ENCODE data around the gene SLC25A14.

The SLC25A14 gene

DNA sequence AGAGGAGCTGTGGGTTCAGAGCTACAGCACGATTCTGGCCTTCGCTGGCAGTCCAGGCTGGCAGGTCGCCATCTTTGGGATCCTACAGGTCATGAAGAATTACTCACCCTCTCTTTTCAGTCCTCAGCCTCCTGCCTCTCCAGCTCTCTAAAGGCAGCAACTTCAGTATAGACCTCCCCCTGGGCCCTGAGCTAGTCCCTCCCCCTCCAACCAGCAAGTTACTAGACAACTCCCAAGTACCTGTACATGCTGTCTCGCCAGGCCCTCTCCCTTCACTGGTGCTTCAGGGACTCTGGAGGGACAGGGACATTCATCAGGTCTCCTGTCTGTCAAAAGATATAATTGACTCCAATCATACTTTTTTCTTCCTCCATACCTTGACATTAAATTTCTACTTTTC lies 45.8 kb downstream of the SLC25A14 start, which contains the start of gene GPR119:
Gene GPR119 (minus strand): TSS at position 155 of the 400 bp plus-strand sequence. CDS start 227 bp downstream, outside the sequence.
- DNase-seq: no peak

- no peak for DNase-seq
These were observed 46.7 kb downstream of the SLC25A14 start for GRCh38 chrX:130386408-130386808.

- peak in 1 of 2 experiments; percentile 5 for DNase-seq
These were observed 53.8 kb downstream of the SLC25A14 start for GRCh38 chrX:130393451-130394074.

DNA sequence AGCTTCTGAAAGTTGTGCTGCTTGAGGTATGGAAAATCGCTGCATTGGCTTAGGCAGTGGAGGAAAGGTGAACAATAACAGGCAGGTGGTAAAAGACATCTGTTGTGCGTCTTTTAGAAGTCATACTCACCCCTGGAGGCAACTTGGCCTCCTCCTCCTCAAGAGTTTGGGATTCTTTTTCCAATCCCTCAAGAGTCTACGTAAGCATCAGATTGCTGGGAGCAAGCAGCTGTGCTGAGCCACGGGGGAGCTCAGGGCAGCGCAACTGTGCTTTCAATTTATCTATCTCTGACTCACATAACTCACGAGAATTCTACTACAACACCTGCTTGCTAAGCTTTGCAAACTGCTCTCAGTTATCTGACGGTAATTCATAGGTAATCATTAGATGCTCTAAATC lies 55.6 kb downstream of the SLC25A14 start:
- no peak for DNase-seq

- DNase-seq: peak; percentile 0 to 39
These were observed 61.9 kb downstream of the SLC25A14 start, which contains the start of gene RBMX2 for GRCh38 chrX:130401415-130402207. RBMX2 (plus strand) TSS chrX:130401987; CDS start chrX:130402033, 46 bp downstream.

DNA sequence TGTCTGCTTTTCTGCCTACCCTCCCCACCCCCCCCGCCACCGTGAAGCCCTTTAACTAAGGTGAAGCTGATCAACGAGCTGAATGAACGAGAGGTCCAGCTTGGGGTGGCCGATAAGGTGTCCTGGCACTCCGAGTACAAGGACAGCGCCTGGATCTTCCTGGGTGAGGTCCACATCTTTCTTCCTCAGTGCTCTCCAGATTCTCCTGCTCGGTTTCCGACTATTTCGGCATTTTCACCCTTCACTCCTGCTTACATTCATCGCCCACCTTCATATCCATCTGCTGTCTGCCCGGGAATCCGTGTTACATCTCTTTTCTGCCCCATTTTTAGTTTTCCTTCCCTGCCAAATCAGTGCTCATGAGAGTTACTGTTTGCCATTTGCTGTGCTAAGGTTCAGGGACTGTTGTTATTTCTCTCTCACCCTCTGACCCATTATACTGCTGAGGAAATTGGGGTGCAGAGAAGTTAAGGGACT lies 62.5 kb downstream of the SLC25A14 start:
- DNase-seq: no peak

- DNase-seq: no peak
These were observed 73.7 kb downstream of the SLC25A14 start for GRCh38 chrX:130413415-130413814.

- no peak for DNase-seq
These were observed 75.1 kb downstream of the SLC25A14 start for GRCh38 chrX:130414800-130415199.

- no peak for DNase-seq
These were observed 75.5 kb downstream of the SLC25A14 start for GRCh38 chrX:130415201-130415600.

DNA sequence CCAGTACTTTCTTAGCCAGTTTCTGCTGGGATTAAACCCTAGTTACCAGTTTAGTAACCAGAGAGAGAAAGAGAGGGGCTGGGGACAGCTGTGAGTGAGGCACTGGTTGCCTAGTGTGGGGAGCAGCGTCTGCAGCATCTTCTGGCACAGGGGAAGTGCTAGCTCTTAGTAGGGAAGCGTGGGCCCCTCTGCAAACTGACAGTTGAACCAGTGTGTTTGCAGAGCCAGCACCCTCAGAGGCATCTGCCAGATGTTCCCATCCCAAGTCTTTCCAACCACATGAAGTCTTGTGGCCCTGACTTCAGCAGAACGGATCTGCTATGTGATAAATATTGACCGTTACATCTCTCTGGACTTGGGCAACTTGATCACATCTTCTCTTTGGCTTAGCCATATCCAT lies 77.1 kb downstream of the SLC25A14 start:
- DNase-seq: no peak

DNA sequence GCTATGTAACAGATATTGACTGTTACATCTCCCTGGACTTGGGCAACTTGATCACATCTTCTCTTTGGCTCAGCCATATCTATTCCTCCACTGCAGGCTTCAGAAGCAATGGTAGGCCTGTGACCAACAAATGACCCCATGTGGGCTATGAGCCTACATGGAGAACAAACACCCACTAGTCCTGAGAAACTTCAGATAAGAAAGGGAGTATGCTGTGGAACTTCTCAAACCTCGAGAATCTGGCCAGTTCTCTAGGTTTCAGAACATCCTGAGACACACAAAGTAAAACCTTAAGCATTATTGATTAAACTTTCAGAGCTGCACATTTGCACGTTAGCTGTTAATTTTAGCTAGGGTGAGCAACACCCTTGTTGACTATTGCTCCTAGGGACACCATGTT lies 78.3 kb downstream of the SLC25A14 start:
- DNase-seq: no peak

- DNase-seq: no peak
These were observed 79.0 kb downstream of the SLC25A14 start for GRCh38 chrX:130418740-130419139.

GRCh38 chrX:130419263-130419662 lies 79.5 kb downstream of the SLC25A14 start:
- DNase-seq: no peak
